ENCODE data around the gene SEMA6B.

The SEMA6B gene

DNA sequence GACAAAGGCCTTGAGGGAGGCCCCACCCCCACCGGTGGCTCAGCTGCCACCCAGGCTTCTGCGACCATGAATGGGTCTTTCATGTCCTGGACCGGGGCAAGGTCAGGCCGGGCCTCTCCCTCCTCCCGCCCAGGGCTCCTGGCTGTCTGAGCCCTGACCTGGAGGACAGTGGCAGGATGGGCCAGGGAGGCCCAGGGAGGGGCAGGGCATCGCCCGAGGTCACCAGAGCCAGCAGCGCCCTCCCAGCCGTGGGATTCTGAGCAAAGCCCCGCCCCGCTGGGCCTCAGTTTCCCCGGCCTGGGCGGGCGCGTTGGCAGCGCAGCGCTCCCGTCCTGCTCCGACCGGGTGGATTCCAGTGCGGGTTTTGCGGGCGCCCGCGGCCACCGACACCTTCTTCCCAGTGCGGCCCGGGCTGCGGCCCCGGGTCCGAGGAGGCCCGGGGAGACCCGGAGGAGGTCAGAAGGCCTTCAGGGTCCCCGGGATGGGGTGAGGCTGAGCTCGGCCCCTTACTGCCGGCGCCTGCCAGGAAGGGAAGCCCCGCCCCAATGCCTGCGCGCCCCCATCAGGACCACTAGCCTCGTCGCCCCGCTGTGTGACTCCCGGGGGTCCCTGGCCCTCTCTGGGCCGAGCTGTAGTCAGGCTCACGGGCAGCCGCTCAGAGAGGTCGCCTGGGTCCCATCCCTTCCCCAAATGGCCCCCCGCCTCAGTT lies 24.6 kb upstream of the SEMA6B start (continued):
- TF ChIP-seq, protein P1, sequence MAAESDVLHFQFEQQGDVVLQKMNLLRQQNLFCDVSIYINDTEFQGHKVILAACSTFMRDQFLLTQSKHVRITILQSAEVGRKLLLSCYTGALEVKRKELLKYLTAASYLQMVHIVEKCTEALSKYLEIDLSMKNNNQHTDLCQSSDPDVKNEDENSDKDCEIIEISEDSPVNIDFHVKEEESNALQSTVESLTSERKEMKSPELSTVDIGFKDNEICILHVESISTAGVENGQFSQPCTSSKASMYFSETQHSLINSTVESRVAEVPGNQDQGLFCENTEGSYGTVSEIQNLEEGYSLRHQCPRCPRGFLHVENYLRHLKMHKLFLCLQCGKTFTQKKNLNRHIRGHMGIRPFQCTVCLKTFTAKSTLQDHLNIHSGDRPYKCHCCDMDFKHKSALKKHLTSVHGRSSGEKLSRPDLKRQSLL (tag by site-specific recombination; IDR thresholded peaks at IDR 0.05): no peak
- TF ChIP-seq YY1 (tag by site-specific recombination; IDR thresholded peaks at IDR 0.05) (no peak), ZNF76 (tag by site-specific recombination; IDR thresholded peaks at IDR 0.05; ENCODE audit: borderline replicate concordance, low read depth) (peak; percentile 31; the same call in 1 of the 2 replicates)

GRCh38 chr19:4582980-4583842 lies 23.7 kb upstream of the SEMA6B start:
- H3K4me1 ChIP-seq (ENCODE audit: control insufficient read depth, insufficient read depth, low read length): no peaks in the 10 kb centered on the region; the same call in 1 of the 2 replicates
- no peak overlapping the region for H3K27ac ChIP-seq (ENCODE audit: extremely low read depth, low read depth, low read length)
- no peak overlapping the region for H3K4me3 ChIP-seq (ENCODE audit: low read depth, low read length)
- no peaks in the 10 kb centered on the region for H3K9me3 ChIP-seq (ENCODE audit: control insufficient read depth, insufficient read depth, low read depth, low read length)
- no peaks in the 10 kb centered on the region for H3K36me3 ChIP-seq (ENCODE audit: control insufficient read depth in 2 of 2, insufficient read depth in 1 of 2, low read length in 2 of 2)
- CTCF ChIA-PET: interaction anchor here (0.6 to 1.1 kb wide), 3 partner anchors 17 to 60 kb away, joined by 3 to 5 read pairs (median 4); no protein-coding TSS in a partner anchor
- POLR2A ChIA-PET: interaction anchor here (0.6 kb wide), 1 partner anchor 12 kb away, joined by 3 read pairs; no protein-coding TSS in a partner anchor
- peak; percentile 42; the same call in 1 of the 2 replicates for TF ChIP-seq HIC1 (tag by site-specific recombination; IDR thresholded peaks at IDR 0.05)
- no peak for TF ChIP-seq ZNF155 (tag by site-specific recombination; IDR thresholded peaks at IDR 0.05)
- no peak for TF ChIP-seq SALL2 (tag by site-specific recombination; IDR thresholded peaks at IDR 0.05; ENCODE audit: borderline replicate concordance)
- TF ChIP-seq ZNF292 (tag by site-specific recombination; IDR thresholded peaks at IDR 0.05; ENCODE audit: borderline replicate concordance, low read depth): no peak
- peak; percentile 63 for TF ChIP-seq IKZF3 (tag by site-specific recombination; IDR thresholded peaks at IDR 0.05)
- peak; percentile 25 for TF ChIP-seq GLIS2 (tag by site-specific recombination; IDR thresholded peaks at IDR 0.05)
- 0 out of 2 replicates have a peak, but pooled peaks have one; percentile 16 for TF ChIP-seq ZBTB48 (tag by site-specific recombination; IDR thresholded peaks at IDR 0.05)
- TF ChIP-seq ZNF391 (tag by site-specific recombination; IDR thresholded peaks at IDR 0.05; ENCODE audit: borderline replicate concordance, low read depth): no peak
- no peak for TF ChIP-seq ZNF404 (tag by site-specific recombination; IDR thresholded peaks at IDR 0.05)
- no peak for TF ChIP-seq ZNF768 (tag by site-specific recombination; IDR thresholded peaks at IDR 0.05)
- no peak for TF ChIP-seq GFI1B (tag by site-specific recombination; IDR thresholded peaks at IDR 0.05)
- TF ChIP-seq ZIC2 (tag by site-specific recombination; IDR thresholded peaks at IDR 0.05): peak; percentile 91
- no peak for TF ChIP-seq ZBTB1 (tag by site-specific recombination; IDR thresholded peaks at IDR 0.05)
- TF ChIP-seq ZNF433 (tag by site-specific recombination; IDR thresholded peaks at IDR 0.05; ENCODE audit: low read depth): no peak
- TF ChIP-seq ZNF529 (tag by site-specific recombination; IDR thresholded peaks at IDR 0.05; ENCODE audit: insufficient replicate concordance): no peak
- TF ChIP-seq, protein P2, sequence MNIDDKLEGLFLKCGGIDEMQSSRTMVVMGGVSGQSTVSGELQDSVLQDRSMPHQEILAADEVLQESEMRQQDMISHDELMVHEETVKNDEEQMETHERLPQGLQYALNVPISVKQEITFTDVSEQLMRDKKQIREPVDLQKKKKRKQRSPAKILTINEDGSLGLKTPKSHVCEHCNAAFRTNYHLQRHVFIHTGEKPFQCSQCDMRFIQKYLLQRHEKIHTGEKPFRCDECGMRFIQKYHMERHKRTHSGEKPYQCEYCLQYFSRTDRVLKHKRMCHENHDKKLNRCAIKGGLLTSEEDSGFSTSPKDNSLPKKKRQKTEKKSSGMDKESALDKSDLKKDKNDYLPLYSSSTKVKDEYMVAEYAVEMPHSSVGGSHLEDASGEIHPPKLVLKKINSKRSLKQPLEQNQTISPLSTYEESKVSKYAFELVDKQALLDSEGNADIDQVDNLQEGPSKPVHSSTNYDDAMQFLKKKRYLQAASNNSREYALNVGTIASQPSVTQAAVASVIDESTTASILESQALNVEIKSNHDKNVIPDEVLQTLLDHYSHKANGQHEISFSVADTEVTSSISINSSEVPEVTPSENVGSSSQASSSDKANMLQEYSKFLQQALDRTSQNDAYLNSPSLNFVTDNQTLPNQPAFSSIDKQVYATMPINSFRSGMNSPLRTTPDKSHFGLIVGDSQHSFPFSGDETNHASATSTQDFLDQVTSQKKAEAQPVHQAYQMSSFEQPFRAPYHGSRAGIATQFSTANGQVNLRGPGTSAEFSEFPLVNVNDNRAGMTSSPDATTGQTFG (tag by site-specific recombination; IDR thresholded peaks at IDR 0.05; ENCODE audit: borderline replicate concordance): no peak
- TF ChIP-seq ZSCAN16 (tag by site-specific recombination; IDR thresholded peaks at IDR 0.05): no peak
- TF ChIP-seq SP2 (tag by site-specific recombination; IDR thresholded peaks at IDR 0.05): peak; percentile 17; the same call in 1 of the 2 replicates
- peak; percentile 79 for TF ChIP-seq ZNF664 (tag by site-specific recombination; IDR thresholded peaks at IDR 0.05)
- TF ChIP-seq ZNF398 (tag by site-specific recombination; IDR thresholded peaks at IDR 0.05): 0 out of 2 replicates have a peak, but pooled peaks have one; percentile 8
- TF ChIP-seq ZNF843 (tag by site-specific recombination; IDR thresholded peaks at IDR 0.05): no peak
- TF ChIP-seq, protein P3, sequence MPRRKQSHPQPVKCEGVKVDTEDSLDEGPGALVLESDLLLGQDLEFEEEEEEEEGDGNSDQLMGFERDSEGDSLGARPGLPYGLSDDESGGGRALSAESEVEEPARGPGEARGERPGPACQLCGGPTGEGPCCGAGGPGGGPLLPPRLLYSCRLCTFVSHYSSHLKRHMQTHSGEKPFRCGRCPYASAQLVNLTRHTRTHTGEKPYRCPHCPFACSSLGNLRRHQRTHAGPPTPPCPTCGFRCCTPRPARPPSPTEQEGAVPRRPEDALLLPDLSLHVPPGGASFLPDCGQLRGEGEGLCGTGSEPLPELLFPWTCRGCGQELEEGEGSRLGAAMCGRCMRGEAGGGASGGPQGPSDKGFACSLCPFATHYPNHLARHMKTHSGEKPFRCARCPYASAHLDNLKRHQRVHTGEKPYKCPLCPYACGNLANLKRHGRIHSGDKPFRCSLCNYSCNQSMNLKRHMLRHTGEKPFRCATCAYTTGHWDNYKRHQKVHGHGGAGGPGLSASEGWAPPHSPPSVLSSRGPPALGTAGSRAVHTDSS (tag by site-specific recombination; IDR thresholded peaks at IDR 0.05): no peak

Data from HEK293 (cell line).